ENCODE measurements around the gene FILIP1L.
A peak's percentile ranks its signal among the peaks of the same experiment; 100 is the strongest.

FILIP1L gene

DNA sequence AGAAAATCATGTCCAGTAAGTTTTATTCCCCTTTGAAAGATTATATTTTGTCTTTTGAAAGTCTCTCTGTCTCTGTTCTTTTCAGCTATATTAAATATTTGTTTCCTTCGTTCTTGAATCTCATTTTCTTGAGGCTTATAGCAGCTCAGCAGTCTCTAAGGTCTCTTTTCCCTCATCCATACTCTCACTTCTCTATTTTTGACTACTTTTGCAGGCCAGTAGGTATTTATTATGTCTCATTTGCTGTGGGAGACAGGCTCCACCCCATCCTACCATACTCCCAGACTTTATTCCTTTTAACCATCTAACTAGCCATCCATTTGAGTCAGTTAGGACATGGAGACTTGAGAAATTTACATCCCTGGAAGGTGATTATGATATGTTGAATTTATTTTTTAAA is 71.0 kb downstream of the FILIP1L start:
- TF ChIP-seq, protein P1, sequence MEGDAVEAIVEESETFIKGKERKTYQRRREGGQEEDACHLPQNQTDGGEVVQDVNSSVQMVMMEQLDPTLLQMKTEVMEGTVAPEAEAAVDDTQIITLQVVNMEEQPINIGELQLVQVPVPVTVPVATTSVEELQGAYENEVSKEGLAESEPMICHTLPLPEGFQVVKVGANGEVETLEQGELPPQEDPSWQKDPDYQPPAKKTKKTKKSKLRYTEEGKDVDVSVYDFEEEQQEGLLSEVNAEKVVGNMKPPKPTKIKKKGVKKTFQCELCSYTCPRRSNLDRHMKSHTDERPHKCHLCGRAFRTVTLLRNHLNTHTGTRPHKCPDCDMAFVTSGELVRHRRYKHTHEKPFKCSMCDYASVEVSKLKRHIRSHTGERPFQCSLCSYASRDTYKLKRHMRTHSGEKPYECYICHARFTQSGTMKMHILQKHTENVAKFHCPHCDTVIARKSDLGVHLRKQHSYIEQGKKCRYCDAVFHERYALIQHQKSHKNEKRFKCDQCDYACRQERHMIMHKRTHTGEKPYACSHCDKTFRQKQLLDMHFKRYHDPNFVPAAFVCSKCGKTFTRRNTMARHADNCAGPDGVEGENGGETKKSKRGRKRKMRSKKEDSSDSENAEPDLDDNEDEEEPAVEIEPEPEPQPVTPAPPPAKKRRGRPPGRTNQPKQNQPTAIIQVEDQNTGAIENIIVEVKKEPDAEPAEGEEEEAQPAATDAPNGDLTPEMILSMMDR (IDR thresholded peaks at IDR 0.05; ENCODE audit: low read depth, low read length) = no peak
- DNase-seq (ENCODE audit: low read depth, low spot score) = no peak
- no peak overlapping the region for H3K4me3 ChIP-seq (ENCODE audit: low read depth, low read length)
- in situ Hi-C loops (cut with HindIII; ENCODE audit: low sequenced_read_pairs) = no loop called here

GRCh38 chr3:100042166-100042981 is 71.9 kb downstream of the FILIP1L start:
- in situ Hi-C loops (cut with HindIII; ENCODE audit: low sequenced_read_pairs) = no loop called here
- H3K4me3 ChIP-seq (ENCODE audit: low read depth, low read length) = no peak overlapping the region
- TF ChIP-seq, protein P1 (IDR thresholded peaks at IDR 0.05; ENCODE audit: low read depth, low read length) = no peak
- DNase-seq (ENCODE audit: low read depth, low spot score) = peak; percentile 89

DNA sequence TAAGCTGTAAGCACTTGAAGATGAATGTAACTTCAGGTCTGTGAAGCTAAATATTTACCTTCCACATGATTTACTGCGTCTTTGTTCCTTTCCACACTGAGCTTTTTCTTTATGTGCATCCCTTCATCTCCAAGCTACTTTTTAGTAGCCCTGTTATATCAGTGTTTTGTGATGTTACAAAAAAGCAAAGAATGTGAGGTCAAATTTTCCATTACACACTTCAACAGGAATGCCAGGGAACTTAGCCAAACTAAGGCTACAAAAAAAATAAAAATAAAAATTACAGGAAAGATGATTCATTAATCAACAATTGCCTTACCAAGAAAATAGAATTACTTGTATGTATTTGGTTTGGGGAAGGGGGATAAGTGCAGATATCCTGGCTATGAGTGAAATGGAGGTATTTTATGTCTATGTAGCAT is 73.0 kb downstream of the FILIP1L start:
- peak; percentile 96 for DNase-seq (ENCODE audit: low read depth, low spot score)
- H3K4me3 ChIP-seq (ENCODE audit: low read depth, low read length) = no peak overlapping the region
- in situ Hi-C loops (cut with HindIII; ENCODE audit: low sequenced_read_pairs) = no loop called here
- TF ChIP-seq, protein P1 (IDR thresholded peaks at IDR 0.05; ENCODE audit: low read depth, low read length) = no peak

GRCh38 chr3:100040451-100041225 is 73.7 kb downstream of the FILIP1L start:
- H3K4me3 ChIP-seq (ENCODE audit: low read depth, low read length) = no peak overlapping the region
- in situ Hi-C loops (cut with HindIII; ENCODE audit: low sequenced_read_pairs) = no loop called here
- no peak for DNase-seq (ENCODE audit: low read depth, low spot score)
- TF ChIP-seq, protein P1 (IDR thresholded peaks at IDR 0.05; ENCODE audit: low read depth, low read length) = no peak

GRCh38 chr3:100039075-100039474 is 75.2 kb downstream of the FILIP1L start:
- in situ Hi-C loops (cut with HindIII; ENCODE audit: low sequenced_read_pairs) = no loop called here
- TF ChIP-seq, protein P1 (IDR thresholded peaks at IDR 0.05; ENCODE audit: low read depth, low read length) = no peak

GRCh38 chr3:100033903-100034471 is 80.3 kb downstream of the FILIP1L start:
- in situ Hi-C loops (cut with HindIII; ENCODE audit: low sequenced_read_pairs) = no loop called here
- TF ChIP-seq, protein P1 (IDR thresholded peaks at IDR 0.05; ENCODE audit: low read depth, low read length) = no peak
- H3K4me3 ChIP-seq (ENCODE audit: low read depth, low read length) = no peak overlapping the region
- DNase-seq (ENCODE audit: low read depth, low spot score) = peak; percentile 65

More at GRCh38 chr3:100039075-100039474, 75.2 kb downstream of the FILIP1L start:
- H3K4me3 ChIP-seq (ENCODE audit: low read depth, low read length) = no peak overlapping the region
- no peak for DNase-seq (ENCODE audit: low read depth, low spot score)
